Endothelial cell (in vitro differentiated cells): ENCODE results near the gene CEP85. TPM values are rescaled to one million over a fixed set of nuclear protein-coding genes. Genes with fewer than 3 reads are reported as not detected.
A peak's percentile ranks its signal among the peaks of the same experiment; 100 is the strongest.

ENCODE experiments used
- DNase-seq: peaks from one replicate; pipeline ENCODE4 v3.0.0; 2021; ENCODE audit warnings: low spot score
- H3K27ac Mint-ChIP-seq: one replicate; pipeline ENCODE4 v1.8.0; 2021; ENCODE audit warnings: mixed read lengths, inconsistent platforms; ENCODE audit not compliant: unreplicated experiment
- H3K27me3 Mint-ChIP-seq: one replicate; pipeline ENCODE4 v1.8.0; 2021; ENCODE audit warnings: mild to moderate bottlenecking, moderate library complexity, mixed read lengths, inconsistent platforms; ENCODE audit not compliant: unreplicated experiment
- H3K36me3 Mint-ChIP-seq: one replicate; pipeline ENCODE4 v1.8.0; 2021; ENCODE audit warnings: mild to moderate bottlenecking, low read depth, mixed read lengths, inconsistent platforms; ENCODE audit not compliant: unreplicated experiment
- H3K4me1 Mint-ChIP-seq: one replicate; pipeline ENCODE4 v1.8.0; 2021; ENCODE audit warnings: mild to moderate bottlenecking, mixed read lengths, inconsistent platforms; ENCODE audit not compliant: unreplicated experiment
- H3K4me3 Mint-ChIP-seq: one replicate; pipeline ENCODE4 v1.8.0; 2021; ENCODE audit warnings: mild to moderate bottlenecking, mixed read lengths, inconsistent platforms; ENCODE audit not compliant: unreplicated experiment
- H3K9me3 Mint-ChIP-seq: one replicate; pipeline ENCODE4 v1.8.0; 2021; ENCODE audit warnings: mixed read lengths, inconsistent platforms; ENCODE audit not compliant: unreplicated experiment
- CTCF ChIP-seq: fragments of 200-600 bp; sonication (generic); IDR thresholded peaks from one replicate; pipeline ENCODE4 v1.5.0; 2021; ENCODE audit warnings: antibody characterized with exemption; ENCODE audit not compliant: unreplicated experiment
- total RNA-seq: library from RNA; stranded (reverse); fragmentation: NEBNext Ultra II Directional; extraction: Animal tissue kit (Norgen Biotek cat#: 25700); gene quantifications from one replicate; pipeline ENCODE4 v1.2.1, GENCODE V29; 2021; ENCODE audit not compliant: unreplicated experiment

The CEP85 gene
- total RNA-seq, 1 donor from 2014 or later: 9.7 TPM

GRCh38 chr1:26280333-26281042 lies 46.5 kb downstream of the CEP85 start:
- peak overlapping the region; percentile 93 for H3K4me3 Mint-ChIP-seq
- H3K36me3 Mint-ChIP-seq: peaks cover 27% of the 10 kb centered on the region
- no peaks in the 10 kb centered on the region for H3K9me3 Mint-ChIP-seq
- H3K27ac Mint-ChIP-seq: no peak overlapping the region
- TF ChIP-seq CTCF: no peak
- no peak for DNase-seq
- peaks cover 27% of the 10 kb centered on the region for H3K4me1 Mint-ChIP-seq
- peaks cover 15% of the 10 kb centered on the region for H3K27me3 Mint-ChIP-seq

- Mint-ChIP-seq H3K4me1 (peaks cover 24% of the 10 kb centered on the region), H3K36me3 (peaks cover 24% of the 10 kb centered on the region), H3K4me3 (peak overlapping the region; percentile 87), H3K27me3 (peaks cover 15% of the 10 kb centered on the region), H3K27ac (peak overlapping the region; percentile 77), H3K9me3 (no peaks in the 10 kb centered on the region)
- no peak for TF ChIP-seq CTCF
- no peak for DNase-seq
Observed at GRCh38 chr1:26281091-26281958, 47.3 kb downstream of the CEP85 start.

- Mint-ChIP-seq H3K27me3 (peaks cover 15% of the 10 kb centered on the region), H3K4me1 (peaks cover 26% of the 10 kb centered on the region), H3K36me3 (peaks cover 21% of the 10 kb centered on the region), H3K9me3 (no peaks in the 10 kb centered on the region), H3K27ac (no peak overlapping the region), H3K4me3 (peak overlapping the region; percentile 87)
- TF ChIP-seq CTCF: no peak
- no peak for DNase-seq
Observed at GRCh38 chr1:26281971-26282370, 48.0 kb downstream of the CEP85 start.

- Mint-ChIP-seq H3K4me3 (no peak overlapping the region), H3K36me3 (peaks cover 19% of the 10 kb centered on the region), H3K4me1 (peaks cover 30% of the 10 kb centered on the region), H3K9me3 (no peaks in the 10 kb centered on the region), H3K27ac (no peak overlapping the region), H3K27me3 (peaks cover 15% of the 10 kb centered on the region)
- DNase-seq: no peak
- TF ChIP-seq CTCF: no peak
Observed at GRCh38 chr1:26282401-26282918, 48.5 kb downstream of the CEP85 start.
